ENCODE data around the gene PXYLP1.

Gene PXYLP1

GRCh38 chr3:141271279-141272030, 39.8 kb downstream of the PXYLP1 start:
- in situ Hi-C loops (cut with MboI; ENCODE audit: low sequenced_read_pairs): no loop called here

- in situ Hi-C loops (cut with MboI; ENCODE audit: low sequenced_read_pairs): no loop called here
Measured at GRCh38 chr3:141272906-141273662, 41.5 kb downstream of the PXYLP1 start.

- in situ Hi-C loops (cut with MboI; ENCODE audit: low sequenced_read_pairs): no loop called here
Measured at GRCh38 chr3:141273700-141274410, 42.2 kb downstream of the PXYLP1 start.

GRCh38 chr3:141274411-141275031, 42.9 kb downstream of the PXYLP1 start:
- in situ Hi-C loops (cut with MboI; ENCODE audit: low sequenced_read_pairs): no loop called here

GRCh38 chr3:141275032-141275422, 43.4 kb downstream of the PXYLP1 start:
- in situ Hi-C loops (cut with MboI; ENCODE audit: low sequenced_read_pairs): no loop called here

- in situ Hi-C loops (cut with MboI; ENCODE audit: low sequenced_read_pairs): no loop called here
Measured at GRCh38 chr3:141275511-141275910, 43.9 kb downstream of the PXYLP1 start.

GRCh38 chr3:141275973-141276372, 44.3 kb downstream of the PXYLP1 start:
- in situ Hi-C loops (cut with MboI; ENCODE audit: low sequenced_read_pairs): no loop called here

GRCh38 chr3:141276398-141276797, 44.8 kb downstream of the PXYLP1 start:
- in situ Hi-C loops (cut with MboI; ENCODE audit: low sequenced_read_pairs): no loop called here

GRCh38 chr3:141277451-141277850, 45.8 kb downstream of the PXYLP1 start:
- in situ Hi-C loops (cut with MboI; ENCODE audit: low sequenced_read_pairs): no loop called here

GRCh38 chr3:141278196-141279076, 46.8 kb downstream of the PXYLP1 start:
- in situ Hi-C loops (cut with MboI; ENCODE audit: low sequenced_read_pairs): no loop called here

GRCh38 chr3:141279077-141279967, 47.7 kb downstream of the PXYLP1 start:
- in situ Hi-C loops (cut with MboI; ENCODE audit: low sequenced_read_pairs): no loop called here

- in situ Hi-C loops (cut with MboI; ENCODE audit: low sequenced_read_pairs): no loop called here
Measured at GRCh38 chr3:141280086-141280485, 48.5 kb downstream of the PXYLP1 start.

- in situ Hi-C loops (cut with MboI; ENCODE audit: low sequenced_read_pairs): no loop called here
Measured at GRCh38 chr3:141280690-141281089, 49.1 kb downstream of the PXYLP1 start.

GRCh38 chr3:141285570-141285969, 53.9 kb downstream of the PXYLP1 start:
- in situ Hi-C loops (cut with MboI; ENCODE audit: low sequenced_read_pairs): no loop called here

GRCh38 chr3:141286856-141287255, 55.2 kb downstream of the PXYLP1 start:
- in situ Hi-C loops (cut with MboI; ENCODE audit: low sequenced_read_pairs): no loop called here

- in situ Hi-C loops (cut with MboI; ENCODE audit: low sequenced_read_pairs): no loop called here
Measured at GRCh38 chr3:141287326-141287725, 55.7 kb downstream of the PXYLP1 start.

- in situ Hi-C loops (cut with MboI; ENCODE audit: low sequenced_read_pairs): no loop called here
Measured at GRCh38 chr3:141288336-141288990, 56.8 kb downstream of the PXYLP1 start.

- in situ Hi-C loops (cut with MboI; ENCODE audit: low sequenced_read_pairs): no loop called here
Measured at GRCh38 chr3:141289228-141289772, 57.7 kb downstream of the PXYLP1 start.

Data from hTERT RPE-1 (cell line).